ENCODE results near the gene HAO2.

Gene HAO2

GRCh38 chr1:119380983-119381662 lies 12.5 kb downstream of the HAO2 start:
- no peak for DNase-seq

DNA sequence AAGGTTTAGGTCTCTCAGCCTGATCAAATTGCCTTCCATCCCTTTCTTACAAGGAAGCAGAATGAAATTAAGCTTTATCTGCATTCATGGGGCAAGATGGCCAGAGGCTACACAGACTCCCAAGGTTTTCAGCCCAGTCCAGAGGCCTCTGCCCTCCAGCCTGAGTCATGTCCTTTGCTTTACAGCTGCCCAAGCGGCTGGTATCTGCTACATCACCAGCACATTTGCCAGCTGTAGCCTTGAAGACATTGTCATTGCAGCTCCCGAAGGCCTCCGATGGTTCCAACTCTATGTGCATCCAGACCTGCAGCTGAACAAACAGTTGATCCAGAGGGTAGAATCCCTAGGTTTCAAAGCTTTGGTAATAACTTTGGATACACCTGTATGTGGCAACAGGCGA lies 16.0 kb downstream of the HAO2 start:
- no peak for DNase-seq

- DNase-seq = no peak
These were observed 17.1 kb downstream of the HAO2 start for GRCh38 chr1:119385650-119386049.

GRCh38 chr1:119387858-119388257 lies 19.3 kb downstream of the HAO2 start:
- no peak for DNase-seq

GRCh38 chr1:119388450-119388849 lies 19.9 kb downstream of the HAO2 start:
- DNase-seq = no peak

- no peak for DNase-seq
These were observed 21.9 kb downstream of the HAO2 start for GRCh38 chr1:119390526-119390925.

DNA sequence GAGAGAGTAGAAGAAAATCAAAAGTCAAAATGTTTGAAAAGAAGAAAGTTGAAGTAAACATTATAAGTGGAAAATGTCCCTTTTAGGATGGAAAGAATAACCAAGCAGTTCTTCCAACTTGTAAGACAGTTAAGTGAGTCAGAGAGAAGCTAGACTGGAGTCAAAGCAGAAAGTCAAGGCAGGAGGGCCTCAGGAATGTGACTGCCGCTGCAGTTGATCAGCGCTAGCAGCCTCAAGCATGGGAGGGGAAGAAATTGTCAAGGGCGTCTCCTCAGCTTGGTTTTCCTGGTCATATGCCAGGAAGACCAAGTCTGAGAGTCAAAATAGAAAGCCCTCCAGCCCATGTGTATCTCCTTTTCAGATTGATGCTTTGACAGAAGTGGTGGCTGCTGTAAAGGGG lies 23.2 kb downstream of the HAO2 start:
- no peak for DNase-seq

- DNase-seq = no peak
These were observed 25.5 kb downstream of the HAO2 start for GRCh38 chr1:119394085-119394484.

- DNase-seq = no peak
These were observed 28.4 kb downstream of the HAO2 start for GRCh38 chr1:119396982-119397381.

- no peak for DNase-seq
These were observed 29.4 kb downstream of the HAO2 start for GRCh38 chr1:119397986-119398385.

DNA sequence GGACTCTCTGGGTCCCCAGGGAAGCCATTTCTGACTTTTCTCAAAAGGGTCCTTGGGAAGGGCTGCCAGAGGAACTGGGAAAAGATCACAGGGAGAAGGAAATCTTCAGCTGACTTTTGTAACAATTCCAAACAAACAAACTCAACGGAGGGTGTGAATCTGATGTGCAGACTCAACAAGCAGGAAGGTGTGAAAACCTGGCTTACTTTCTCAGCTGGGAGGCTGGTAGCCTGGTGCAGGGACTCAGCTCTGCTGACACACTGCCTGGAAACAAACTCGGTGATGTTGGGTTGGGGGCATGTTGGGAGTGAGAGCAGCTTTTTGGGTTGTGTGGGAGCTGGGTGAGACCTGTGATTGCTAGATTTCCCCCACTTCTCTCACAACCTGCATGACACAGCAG lies 36.2 kb downstream of the HAO2 start:
- DNase-seq = no peak

- no peak for DNase-seq
These were observed 41.1 kb downstream of the HAO2 start for GRCh38 chr1:119409731-119410130.

- no peak for DNase-seq
These were observed 42.4 kb downstream of the HAO2 start for GRCh38 chr1:119410961-119411360.

DNA sequence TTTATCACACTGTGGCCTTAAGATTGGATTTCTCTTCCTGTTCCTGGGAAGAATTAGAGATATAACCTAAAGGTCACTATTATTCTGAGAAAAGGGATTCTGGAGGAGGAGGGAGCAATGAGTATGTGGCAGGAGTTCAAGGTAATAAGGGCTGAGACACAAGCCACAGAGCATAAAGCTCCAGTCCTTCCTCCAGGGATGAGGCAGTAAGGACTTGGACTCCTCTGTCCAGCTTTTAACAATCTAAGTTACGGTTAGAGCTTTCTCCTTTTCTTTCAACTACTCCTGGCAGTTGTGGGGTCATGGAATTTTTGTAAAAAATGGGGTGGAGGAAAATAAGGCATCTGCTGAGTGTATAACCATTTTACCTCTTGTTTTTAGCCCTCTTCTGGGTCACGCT lies 46.4 kb downstream of the HAO2 start, which contains the start of gene HSD3B2:
TSS of gene HSD3B2 (plus strand) at position 201 of the 400 bp plus-strand sequence. CDS start 270 bp downstream, outside the sequence.
- no peak for DNase-seq

DNA sequence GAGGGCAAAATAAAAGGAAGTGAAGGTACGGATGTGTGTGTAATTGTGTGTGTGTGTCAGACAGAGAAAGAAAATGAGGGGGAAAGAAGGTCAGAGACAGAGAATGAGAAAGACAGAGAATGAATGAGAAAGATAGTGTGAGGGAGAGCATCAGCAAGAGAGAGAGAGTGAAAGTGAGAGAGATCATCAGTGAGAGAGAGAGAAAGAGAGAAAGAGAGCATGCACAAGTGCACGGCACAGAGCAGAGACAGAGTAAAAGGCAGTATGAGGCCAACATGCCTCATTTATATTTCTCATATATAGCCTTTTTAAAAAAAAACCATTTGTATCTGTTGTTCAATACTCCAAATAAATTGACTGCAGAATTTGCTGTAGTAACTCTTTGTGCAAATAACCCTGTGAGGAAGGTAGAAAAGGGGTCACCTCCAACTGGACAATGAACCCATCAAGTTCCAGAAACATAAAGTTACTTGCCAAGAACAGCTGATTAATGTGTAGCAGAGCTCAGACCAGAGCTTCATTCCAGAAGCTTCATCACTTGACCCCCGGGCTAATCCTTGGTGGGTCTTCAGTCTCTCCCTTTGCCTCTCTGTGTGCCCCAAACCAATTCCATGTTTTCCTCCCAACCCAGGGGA lies 47.5 kb downstream of the HAO2 start:
- no peak for DNase-seq

GRCh38 chr1:119419109-119419508 lies 50.5 kb downstream of the HAO2 start:
- no peak for DNase-seq

DNA sequence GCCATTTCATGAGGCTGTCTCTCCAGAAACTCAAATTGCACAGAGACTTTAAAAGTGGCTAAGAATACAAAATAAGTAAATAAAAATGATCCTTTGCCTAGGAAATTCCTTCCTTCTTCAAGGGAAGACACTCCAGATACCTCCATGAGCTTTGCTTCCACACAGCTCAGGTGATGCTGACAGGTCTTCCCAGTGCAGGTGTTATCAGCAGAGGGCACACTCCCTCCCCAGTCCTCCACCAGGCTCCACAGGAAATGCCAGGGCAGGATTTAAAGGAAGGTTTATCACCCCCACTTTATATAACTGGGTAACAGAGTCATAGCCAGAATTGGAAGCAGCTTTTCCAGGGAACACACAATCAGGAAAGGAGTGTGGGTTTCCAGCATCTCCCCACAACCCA lies 52.1 kb downstream of the HAO2 start:
- DNase-seq = no peak

GRCh38 chr1:119422631-119423030 lies 54.0 kb downstream of the HAO2 start:
- DNase-seq = no peak

DNA sequence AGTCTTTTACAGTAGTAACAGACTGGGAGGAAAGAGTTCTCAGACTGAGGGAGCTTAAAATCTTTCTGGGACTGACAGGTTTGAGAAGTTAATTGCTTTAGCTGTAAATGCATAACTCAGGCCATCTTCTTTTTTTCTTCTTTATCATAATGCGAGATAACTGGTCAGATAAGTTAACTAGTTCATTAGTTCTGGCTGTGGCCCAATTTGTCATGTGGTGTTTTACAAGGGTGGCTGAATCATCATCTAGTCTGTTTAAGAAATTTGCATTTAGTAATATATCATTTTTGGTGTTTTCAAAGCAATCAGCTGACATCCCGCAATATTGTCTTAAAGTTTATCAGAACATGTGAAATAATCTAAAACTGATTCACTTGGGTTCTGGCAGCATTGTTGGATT lies 60.4 kb downstream of the HAO2 start:
- no peak for DNase-seq

DNA sequence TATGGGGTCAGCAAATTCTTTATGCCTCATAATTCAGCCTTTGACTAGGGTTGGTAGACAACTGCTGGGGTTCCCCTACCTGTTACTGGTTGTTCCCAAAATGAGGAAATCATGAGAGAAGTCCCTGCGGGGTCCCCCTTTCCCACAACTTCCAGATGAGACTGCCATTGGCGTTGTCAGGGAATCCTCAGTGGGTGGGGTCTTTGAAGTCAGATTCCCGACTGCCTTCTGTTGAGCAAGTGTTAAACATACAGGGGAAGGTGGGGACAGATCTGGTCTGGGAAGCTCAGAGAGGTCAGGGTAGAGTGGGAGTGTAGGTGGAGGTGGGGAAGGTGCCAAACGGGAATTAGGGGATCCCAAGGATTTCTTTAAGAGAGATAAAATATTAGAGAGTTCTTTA lies 61.1 kb downstream of the HAO2 start:
- DNase-seq = no peak

- no peak for DNase-seq
These were observed 61.9 kb downstream of the HAO2 start for GRCh38 chr1:119430486-119430885.

GRCh38 chr1:119431836-119432235 lies 63.3 kb downstream of the HAO2 start:
- DNase-seq = no peak

- no peak for DNase-seq
These were observed 66.5 kb downstream of the HAO2 start for GRCh38 chr1:119435052-119435451.

- DNase-seq = no peak
These were observed 70.2 kb downstream of the HAO2 start for GRCh38 chr1:119438761-119439160.
